HEK293 (cell line): ENCODE measurements around the gene ZDHHC24.

Source experiments
- CTCF ChIA-PET: fragments of 350-600 bp; formaldehyde crosslinking; extraction: SDS; loops from one replicate; lab custom pipeline; 2021; ENCODE audit warnings: antibody characterized with exemption; lab: Yijun Ruan, JAX
- POLR2A ChIA-PET: fragments of 300-600 bp; formaldehyde crosslinking; extraction: SDS; loops from one replicate; lab custom pipeline; 2020; ENCODE audit warnings: antibody characterized with exemption, inconsistent platforms; lab: Yijun Ruan, JAX
- H3K27ac ChIP-seq: fragments of 200-500 bp; sonication (Bioruptor generic); 2 replicates; pipeline ENCODE4 v1.5.1; 2014; ENCODE audit warnings: low read depth, low read length, control low read depth, inconsistent platforms; ENCODE audit errors: extremely low read depth
- H3K36me3 ChIP-seq, 2 experiments: fragments of 200-500 bp in 1 of 2; sonication (Bioruptor generic) in 1 of 2; 1 replicate in 1 of 2; 2 replicates in 1 of 2; pipeline ENCODE4 v1.5.1; 2014 to 2017; ENCODE audit warnings: inconsistent platforms in 2 of 2, low read length in 2 of 2; ENCODE audit not compliant: control insufficient read depth in 2 of 2, insufficient read depth in 1 of 2
- H3K4me1 ChIP-seq: fragments of 200-500 bp; sonication (Bioruptor generic); 2 replicates; pipeline ENCODE4 v1.5.1; 2014; ENCODE audit warnings: mild to moderate bottlenecking, low read length, inconsistent platforms; ENCODE audit not compliant: control insufficient read depth, insufficient read depth
- H3K4me3 ChIP-seq: 2 replicates; pipeline ENCODE4 v1.5.1; 2011; ENCODE audit warnings: low read depth, mild to moderate bottlenecking, control low read depth, low read length, moderate library complexity
- H3K9me3 ChIP-seq: fragments of 200-500 bp; sonication (Bioruptor generic); 2 replicates; pipeline ENCODE4 v1.5.1; 2014; ENCODE audit warnings: low read depth, low read length, inconsistent platforms; ENCODE audit not compliant: control insufficient read depth, insufficient read depth
- BCL11B ChIP-seq: fragments of 450-650 bp; formaldehyde crosslinking; IDR thresholded peaks from 2 replicates; pipeline ENCODE4 v1.5.1; 2016; ENCODE audit warnings: low read depth, missing biosample characterization, missing genetic modification characterization
- GLI2 ChIP-seq: fragments of 450-650 bp; formaldehyde crosslinking; IDR thresholded peaks from 2 replicates; pipeline ENCODE4; 2017; ENCODE audit warnings: missing biosample characterization, missing genetic modification characterization, low read depth, borderline replicate concordance
- GLIS1 ChIP-seq: fragments of 450-650 bp; formaldehyde crosslinking; IDR thresholded peaks from 2 replicates; pipeline ENCODE4 v1.5.1; 2016; ENCODE audit warnings: missing biosample characterization, missing genetic modification characterization
- HIC1 ChIP-seq: fragments of 450-650 bp; formaldehyde crosslinking; IDR thresholded peaks from 2 replicates; pipeline ENCODE4 v1.5.1; 2016; ENCODE audit warnings: missing biosample characterization, missing genetic modification characterization
- KLF1 ChIP-seq: fragments of 450-650 bp; formaldehyde crosslinking; IDR thresholded peaks from 2 replicates; pipeline ENCODE4 v1.5.1; 2016; ENCODE audit warnings: missing biosample characterization, missing genetic modification characterization
- RBAK ChIP-seq: fragments of 450-650 bp; formaldehyde crosslinking; IDR thresholded peaks from 2 replicates; pipeline ENCODE4 v1.5.1; 2016; ENCODE audit warnings: missing biosample characterization, missing genetic modification characterization
- ZBTB17 ChIP-seq: fragments of 450-650 bp; formaldehyde crosslinking; IDR thresholded peaks from 2 replicates; pipeline ENCODE4 v1.5.1; 2016; ENCODE audit warnings: missing biosample characterization, missing genetic modification characterization
- ZEB2 ChIP-seq: fragments of 450-650 bp; formaldehyde crosslinking; IDR thresholded peaks from 2 replicates; pipeline ENCODE4 v1.5.1; 2016; ENCODE audit warnings: missing biosample characterization, missing genetic modification characterization
- ZFP37 ChIP-seq: fragments of 450-650 bp; formaldehyde crosslinking; IDR thresholded peaks from 2 replicates; pipeline ENCODE4 v1.5.1; 2016; ENCODE audit warnings: missing biosample characterization, missing genetic modification characterization
- ZNF121 ChIP-seq: fragments of 450-650 bp; formaldehyde crosslinking; IDR thresholded peaks from 2 replicates; pipeline ENCODE4 v1.5.1; 2016; ENCODE audit warnings: missing biosample characterization, missing genetic modification characterization
- ZNF138 ChIP-seq: fragments of 450-650 bp; formaldehyde crosslinking; IDR thresholded peaks from 2 replicates; pipeline ENCODE4 v1.5.1; 2016; ENCODE audit warnings: missing biosample characterization, missing genetic modification characterization, borderline replicate concordance
- ZNF2 ChIP-seq: fragments of 450-650 bp; formaldehyde crosslinking; IDR thresholded peaks from 2 replicates; pipeline ENCODE4 v1.5.1; 2016; ENCODE audit warnings: missing biosample characterization, missing genetic modification characterization
- ZNF274 ChIP-seq, 2 experiments: fragments of 200-500 bp in 1 of 2; fragments of 450-650 bp in 1 of 2; sonication (Bioruptor generic) in 1 of 2; formaldehyde crosslinking in 1 of 2; IDR thresholded peaks; 2 replicates each; pipeline versions ENCODE4 v1.5.1 to v1.6.1; 2014 to 2016; ENCODE audit warnings: borderline replicate concordance in 1 of 2, inconsistent platforms in 1 of 2, low read length in 1 of 2, missing biosample characterization in 1 of 2, missing genetic modification characterization in 1 of 2
- ZNF423 ChIP-seq: fragments of 450-650 bp; formaldehyde crosslinking; IDR thresholded peaks from 2 replicates; pipeline ENCODE4 v1.5.1; 2016; ENCODE audit warnings: missing biosample characterization, missing genetic modification characterization
- ZNF48 ChIP-seq: fragments of 450-650 bp; formaldehyde crosslinking; IDR thresholded peaks from 2 replicates; pipeline ENCODE4 v1.5.1; 2016; ENCODE audit warnings: missing biosample characterization, missing genetic modification characterization
- ZNF501 ChIP-seq: fragments of 450-650 bp; formaldehyde crosslinking; IDR thresholded peaks from 2 replicates; pipeline ENCODE4 v1.5.1; 2016; ENCODE audit warnings: missing biosample characterization, missing genetic modification characterization
- ZNF529 ChIP-seq: fragments of 450-650 bp; formaldehyde crosslinking; IDR thresholded peaks from 2 replicates; pipeline ENCODE4 v1.5.1; 2017; ENCODE audit warnings: missing genetic modification characterization, missing biosample characterization; ENCODE audit not compliant: insufficient replicate concordance
- ZNF530 ChIP-seq: fragments of 450-650 bp; formaldehyde crosslinking; IDR thresholded peaks from 2 replicates; pipeline ENCODE4 v1.5.1; 2016; ENCODE audit warnings: low read depth, missing biosample characterization, missing genetic modification characterization
- ZNF555 ChIP-seq: fragments of 450-650 bp; formaldehyde crosslinking; conservative IDR thresholded peaks from 2 replicates; pipeline ENCODE4 v1.5.1; 2017; ENCODE audit warnings: missing biosample characterization, mild to moderate bottlenecking, missing genetic modification characterization, inconsistent platforms
- ZNF843 ChIP-seq: fragments of 450-650 bp; formaldehyde crosslinking; IDR thresholded peaks from 2 replicates; pipeline ENCODE4 v1.5.1; 2016; ENCODE audit warnings: missing biosample characterization, missing genetic modification characterization
- TF ChIP-seq, protein P1 (sequence below): fragments of 450-650 bp; IDR thresholded peaks from 2 replicates; pipeline ENCODE4 v1.5.1; 2018; ENCODE audit warnings: missing biosample characterization, mild to moderate bottlenecking, missing genetic modification characterization
- TF ChIP-seq, protein P2 (sequence below): fragments of 450-650 bp; formaldehyde crosslinking; IDR thresholded peaks from 2 replicates; pipeline ENCODE4 v1.5.1; 2016; ENCODE audit warnings: missing biosample characterization, missing genetic modification characterization

Gene ZDHHC24

GRCh38 chr11:66545701-66546367, at the start of gene ZDHHC24 (continued):
- TF ChIP-seq ZNF2 (tag by site-specific recombination) (no peak), ZNF501 (tag by site-specific recombination) (no peak), ZNF423 (tag by site-specific recombination) (no peak), ZBTB17 (peak; percentile 86), ZNF843 (no peak), RBAK (tag by site-specific recombination) (no peak), ZFP37 (tag by site-specific recombination) (no peak), HIC1 (tag by site-specific recombination) (no peak), KLF1 (0 out of 2 replicates have a peak, but pooled peaks have one; percentile 18), GLIS1 (tag by site-specific recombination) (peak; percentile 50; the same call in 1 of the 2 replicates), ZNF138 (no peak), ZNF274 (IDR thresholded peaks at IDR 0.05; ENCODE audit: low read length) (no peak), ZNF274 (tag by site-specific recombination; IDR thresholded peaks at IDR 0.05; ENCODE audit: borderline replicate concordance) (no peak), ZEB2 (tag by site-specific recombination) (0 out of 2 replicates have a peak, but pooled peaks have one; percentile 14)
- TF ChIP-seq, protein P1, sequence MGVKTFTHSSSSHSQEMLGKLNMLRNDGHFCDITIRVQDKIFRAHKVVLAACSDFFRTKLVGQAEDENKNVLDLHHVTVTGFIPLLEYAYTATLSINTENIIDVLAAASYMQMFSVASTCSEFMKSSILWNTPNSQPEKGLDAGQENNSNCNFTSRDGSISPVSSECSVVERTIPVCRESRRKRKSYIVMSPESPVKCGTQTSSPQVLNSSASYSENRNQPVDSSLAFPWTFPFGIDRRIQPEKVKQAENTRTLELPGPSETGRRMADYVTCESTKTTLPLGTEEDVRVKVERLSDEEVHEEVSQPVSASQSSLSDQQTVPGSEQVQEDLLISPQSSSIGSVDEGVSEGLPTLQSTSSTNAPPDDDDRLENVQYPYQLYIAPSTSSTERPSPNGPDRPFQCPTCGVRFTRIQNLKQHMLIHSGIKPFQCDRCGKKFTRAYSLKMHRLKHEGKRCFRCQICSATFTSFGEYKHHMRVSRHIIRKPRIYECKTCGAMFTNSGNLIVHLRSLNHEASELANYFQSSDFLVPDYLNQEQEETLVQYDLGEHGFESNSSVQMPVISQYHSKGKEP (tag by site-specific recombination): no peak

DNA sequence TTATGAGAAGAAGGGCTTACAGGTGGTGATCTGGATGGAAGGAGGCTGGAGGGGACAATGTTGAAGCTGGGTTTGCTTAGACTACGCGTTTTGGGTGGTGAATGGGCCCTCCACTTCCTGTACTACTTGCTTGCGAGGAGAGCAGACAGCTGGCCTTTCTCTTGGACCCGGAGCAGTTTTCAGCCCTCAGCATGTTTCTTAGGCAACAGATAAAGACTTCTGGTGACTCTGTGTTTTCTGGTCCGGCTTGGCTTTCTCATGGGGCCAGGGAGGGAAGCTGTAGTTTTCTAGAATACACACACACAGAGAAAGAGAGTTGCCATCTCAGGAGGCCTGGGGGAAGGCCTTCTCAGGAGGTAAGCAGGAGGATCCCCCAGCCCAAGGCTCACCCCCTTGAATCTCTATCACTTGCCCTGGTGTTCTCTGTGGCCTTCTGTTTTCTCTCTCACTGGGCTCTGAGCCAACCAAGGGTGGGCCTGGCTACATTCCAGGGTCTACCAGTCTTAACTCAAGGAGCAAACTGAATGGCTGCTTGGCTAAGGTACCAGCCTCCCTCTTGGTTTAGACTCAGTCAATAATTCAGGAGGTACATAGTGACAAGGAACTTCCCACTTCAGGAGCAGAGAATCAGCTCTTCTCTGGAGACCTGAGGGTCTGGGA, 49.5 kb upstream of the ZDHHC24 start:
- Histone ChIP-seq H3K4me3 (no peak overlapping the region), H3K9me3 (no peaks in the 10 kb centered on the region), H3K4me1 (no peaks in the 10 kb centered on the region)
- CTCF ChIA-PET: interaction anchor here (0.6 to 2.2 kb wide), 6 partner anchors 17 to 1610 kb away, joined by 3 to 16 read pairs (median 4); partner anchors contain the start of gene RBM4B
- TF ChIP-seq ZNF555 (no peak), ZNF843 (no peak), GLI2 (tag by site-specific recombination) (no peak), GLIS1 (tag by site-specific recombination) (peak; percentile 62; the same call in 1 of the 2 replicates), ZNF121 (tag by site-specific recombination) (peak; percentile 46; the same call in 1 of the 2 replicates), BCL11B (no peak), ZNF530 (tag by site-specific recombination) (no peak), ZNF529 (tag by site-specific recombination) (no peak), ZNF48 (no peak)
- TF ChIP-seq, protein P2, sequence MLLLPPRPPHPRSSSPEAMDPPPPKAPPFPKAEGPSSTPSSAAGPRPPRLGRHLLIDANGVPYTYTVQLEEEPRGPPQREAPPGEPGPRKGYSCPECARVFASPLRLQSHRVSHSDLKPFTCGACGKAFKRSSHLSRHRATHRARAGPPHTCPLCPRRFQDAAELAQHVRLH (tag by site-specific recombination): no peak
- TF ChIP-seq, all 188 proteins: peak for 2
- no peak overlapping the region for H3K27ac ChIP-seq
- peaks cover 4 to 31% of the 10 kb centered on the region in 2 experiments for H3K36me3 ChIP-seq
- POLR2A ChIA-PET: interaction anchor here (0.5 to 3.1 kb wide), 8 partner anchors 10 to 90 kb away, joined by 3 to 32 read pairs (median 5); partner anchors contain the start of genes ACTN3, RBM14, RBM4 and RBM4B
